ENCODE data around the gene PDK2. TPM values are rescaled to one million over a fixed set of nuclear protein-coding genes. Genes with fewer than 3 reads are reported as not detected.
A peak's percentile ranks its signal among the peaks of the same experiment; 100 is the strongest.

The PDK2 gene
- total and polyA plus RNA-seq, 2 of the 4 experiments (the other 2 are of a cell fraction): 26.7 to 104 TPM

- TF ChIP-seq BHLHE40 (IDR thresholded peaks at IDR 0.05; ENCODE audit: low read depth, low read length) (no peak), RCOR1 (IDR thresholded peaks at IDR 0.05; ENCODE audit: insufficient replicate concordance, low read length) (peak; percentile 10), CHD1 (IDR thresholded peaks at IDR 0.05; ENCODE audit: low read depth, low read length) (no peak)
Observed at GRCh38 chr17:50151041-50151936, 56.1 kb downstream of the PDK2 start (continued).

DNA sequence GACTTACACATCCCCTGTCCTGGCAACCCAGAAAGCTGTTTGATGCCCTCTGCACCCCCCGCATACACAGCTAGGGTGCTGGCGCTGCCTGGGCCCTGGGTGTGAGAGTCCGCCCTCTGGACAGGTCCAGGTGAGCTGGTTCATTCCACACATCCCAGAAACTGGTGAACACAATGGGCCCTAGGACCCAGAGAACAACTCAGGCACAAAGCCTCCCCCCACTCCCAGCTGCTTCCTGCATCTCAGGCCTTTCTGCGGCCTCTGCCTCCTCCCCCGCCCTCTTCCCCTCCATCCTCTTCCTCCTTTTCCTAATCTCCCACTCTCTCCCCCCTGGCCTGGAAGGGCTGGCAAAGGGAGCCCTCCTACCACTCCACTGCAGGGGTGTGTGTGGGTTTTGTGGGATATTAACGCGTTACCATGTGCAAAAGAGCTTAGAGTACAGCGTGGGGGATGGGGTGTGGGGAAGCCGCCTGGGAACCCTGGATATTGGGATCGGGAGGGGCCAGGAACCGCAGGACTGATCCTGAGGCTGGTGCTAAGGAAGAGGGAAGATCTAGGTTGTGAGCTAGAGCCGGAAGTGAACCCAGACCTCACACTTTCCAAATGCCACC, 56.9 kb downstream of the PDK2 start:
- DNase-seq (peak; percentile 87), ATAC-seq (ENCODE audit: low read depth) (peak; percentile 63)
- Histone ChIP-seq H4K91ac (ENCODE audit: insufficient read depth, low read depth, low read length) (peak overlapping the region; percentile 99), H3K9me3 (ENCODE audit: control insufficient read depth, insufficient read depth, low read length) (no peaks in the 10 kb centered on the region), H2AK9ac (replicated peaks; ENCODE audit: low read depth, low read length, poor library complexity) (peak overlapping the region; percentile 97), H2BK20ac (ENCODE audit: low read depth, low read length) (peak overlapping the region; percentile 88), H3K18ac (ENCODE audit: low read depth, low read length) (peak overlapping the region; percentile 98), H4K5ac (ENCODE audit: low read depth, low read length) (peak overlapping the region; percentile 100), H3K4me3 (ENCODE audit: insufficient read depth, low read depth, low read length) (peak overlapping the region; percentile 72), H2AK5ac (ENCODE audit: low read depth, low read length) (peak overlapping the region; percentile 99), H3K4me2 (ENCODE audit: low read depth, low read length) (peak overlapping the region; percentile 98), H3K9me1 (ENCODE audit: insufficient read depth, low read length) (peaks cover 4% of the 10 kb centered on the region; the same call in 1 of the 2 replicates), H2BK15ac (ENCODE audit: low read depth, low read length) (peak overlapping the region; percentile 91), H4K20me1 (ENCODE audit: insufficient read depth, low read length) (peaks cover 22% of the 10 kb centered on the region), H3K56ac (ENCODE audit: extremely low read depth, insufficient read depth, low read length) (peak overlapping the region; percentile 98), H2BK5ac (ENCODE audit: low read depth, low read length, poor library complexity, severe bottlenecking) (peak overlapping the region; percentile 96), H3K4me1 (ENCODE audit: control insufficient read depth, insufficient read depth, low read length) (peaks cover 17% of the 10 kb centered on the region), H3K4ac (ENCODE audit: low read depth, low read length) (peak overlapping the region; percentile 100), H3K14ac (replicated peaks; ENCODE audit: low read depth, low read length) (peak overlapping the region; percentile 99), H3K36me3 (ENCODE audit: control insufficient read depth, insufficient read depth, low read length) (no peaks in the 10 kb centered on the region), H3K23ac (ENCODE audit: low read depth, low read length) (peak overlapping the region; percentile 99), H3K27ac (ENCODE audit: insufficient read depth, low read length) (peak overlapping the region; percentile 99), H4K8ac (ENCODE audit: low read depth in 2 of 2, low read length in 2 of 2) (peak overlapping the region; percentile 96 to 100), H3K79me1 (ENCODE audit: low read depth in 1 of 2, low read length in 2 of 2) (peaks cover 0 to 41% of the 10 kb centered on the region in 2 experiments; a peak in 2 of 4 replicates), H3K9ac (ENCODE audit: low read depth, low read length) (peak overlapping the region; percentile 93), H3K27me3 (ENCODE audit: control insufficient read depth, insufficient read depth, low read length) (no peaks in the 10 kb centered on the region), H2AFZ (replicated peaks; ENCODE audit: low read length, poor library complexity) (peak overlapping the region; percentile 98), H2BK120ac (ENCODE audit: low read depth, low read length) (peak overlapping the region; percentile 98)
- intact Hi-C loops (cut with micrococcal nuclease) (loop anchor here (1.0 kb wide), 1 partner anchor 37 kb away; no protein-coding TSS in a partner anchor), dilution Hi-C loops (cut with HindIII; ENCODE audit: low sequenced_read_pairs, unreplicated experiment) (no loop called here), in situ Hi-C loops (cut with MboI; ENCODE audit: low sequenced_read_pairs) (no loop called here)
- BruUV-seq (replicated peaks): no TSS peak
- CTCF ChIA-PET: interaction anchor here (0.8 to 1.2 kb wide), 3 partner anchors 10 to 210 kb away, joined by 3 to 4 read pairs (median 3); no protein-coding TSS in a partner anchor
- TF ChIP-seq USF2 (IDR thresholded peaks at IDR 0.05; ENCODE audit: low read depth, low read length) (no peak), CTCF (conservative IDR thresholded peaks at IDR 0.05; ENCODE audit: low read depth, low read length) (0 out of 2 replicates have a peak, but pooled peaks have one; percentile 9), MAZ (IDR thresholded peaks at IDR 0.05; ENCODE audit: borderline replicate concordance, low read depth, low read length) (peak; percentile 92), POLR2A (IDR thresholded peaks at IDR 0.05; ENCODE audit: low read depth, low read length) (peak; percentile 7; the same call in 1 of the 2 replicates)
- WGBS, 2 experiments (ENCODE audit: extremely low coverage in 2 of 2, insufficient read length in 1 of 2): no CpG with 5 or more reads among the region's 12 CpGs
- POLR2A ChIA-PET (ENCODE audit: unreplicated experiment): interaction anchor here (0.5 to 1.0 kb wide), 4 partner anchors 23 to 102 kb away, joined by 3 to 9 read pairs (median 4); partner anchors contain the start of gene SAMD14
